HCT116 (cell line): ENCODE results near the gene LRFN2. TPM values are rescaled to one million over a fixed set of nuclear protein-coding genes. Genes with fewer than 3 reads are reported as not detected.

Experiments used
- ATAC-seq: fragments of 200-7000 bp; cut with Tn5 transposase; 2 replicates; pipeline ENCODE4 v1.9.1; 2020; ENCODE audit warnings: mild to moderate bottlenecking, moderate library complexity
- BruUV-seq: library from RNA; stranded (reverse); fragments of 400-500 nt; replicated peaks from 2 replicates; lab custom pipeline; 2021; lab: Mats Ljungman, UMichigan
- CTCF ChIA-PET: fragments of 300-600 bp; sonication (Branson Sonifier 250); formaldehyde crosslinking; loops from one replicate; lab custom pipeline; 2021; ENCODE audit warnings: antibody characterized with exemption; lab: Charles Lee
- POLR2A ChIA-PET: fragments of 300-600, 350-600 bp; sonication (Branson Sonifier 250); formaldehyde crosslinking; loops from one replicate; lab custom pipeline; 2021; ENCODE audit warnings: antibody characterized with exemption; lab: Charles Lee
- RAD21 ChIA-PET, 2 experiments: fragments of 300-600 bp; sonication (Branson Sonifier 250); formaldehyde crosslinking; loops; one replicate each; lab custom pipeline; 2023; ENCODE audit warnings: low total read pairs in 2 of 2; ENCODE audit not compliant: uncharacterized antibody in 2 of 2, unreplicated experiment in 2 of 2, low non-redundant PET in 1 of 2; lab: Charles Lee
- DNase-seq: peaks from one replicate; pipeline ENCODE4 v3.0.0-alpha.2; 2010; ENCODE audit warnings: low read depth, low spot score
- H2AFZ ChIP-seq: fragments of 200-600 bp; shearing (Covaris generic), sonication (generic); 2 replicates; pipeline ENCODE4 v1.6.1; 2017; ENCODE audit warnings: low read depth, mixed run types, mixed read lengths, antibody characterized with exemption, low read length; ENCODE audit not compliant: poor library complexity, severe bottlenecking
- H3K27ac ChIP-seq: 2 replicates; pipeline ENCODE4 v1.5.1; 2012; ENCODE audit warnings: low read depth, low read length
- H3K27me3 ChIP-seq: fragments of 200-600 bp; sonication (generic); 2 replicates; pipeline ENCODE4 v1.6.1; 2016; ENCODE audit warnings: mixed run types, low read length, mixed read lengths; ENCODE audit not compliant: insufficient read depth
- H3K36me3 ChIP-seq, 2 experiments: fragments of 200-500 bp in 1 of 2; fragments of 200-600 bp in 1 of 2; sonication (Bioruptor generic) in 1 of 2; sonication (generic) in 1 of 2; 2 replicates each; pipeline versions ENCODE4 v1.5.1 to v1.6.1; 2014 to 2016; ENCODE audit warnings: low read length in 2 of 2, inconsistent platforms in 1 of 2, mixed read lengths in 1 of 2, mixed run types in 1 of 2; ENCODE audit not compliant: insufficient read depth in 2 of 2, control insufficient read depth in 1 of 2
- H3K4me1 ChIP-seq, 2 experiments: fragments of 200-600 bp in 1 of 2; sonication (generic) in 1 of 2; 2 replicates each; pipeline versions ENCODE4 v1.5.1 to v1.6.1; 2012 to 2017; ENCODE audit warnings: low read length in 2 of 2, inconsistent platforms in 1 of 2, mild to moderate bottlenecking in 1 of 2, mixed read lengths in 1 of 2, mixed run types in 1 of 2, moderate library complexity in 1 of 2; ENCODE audit not compliant: insufficient read depth in 2 of 2, control insufficient read depth in 1 of 2
- H3K4me2 ChIP-seq: fragments of 200-600 bp; sonication (generic); 2 replicates; pipeline ENCODE4 v1.6.1; 2017; ENCODE audit warnings: mixed run types, low read length, mixed read lengths
- H3K4me3 ChIP-seq, 2 experiments: fragments of 200-600 bp in 1 of 2; sonication (generic) in 1 of 2; replicated peaks in 1 of 2; 2 replicates each; pipeline ENCODE4 v1.5.1; 2011 to 2016; ENCODE audit warnings: low read length in 2 of 2, control low read depth in 1 of 2, low read depth in 1 of 2, mild to moderate bottlenecking in 1 of 2, mixed read lengths in 1 of 2, mixed run types in 1 of 2
- H3K79me2 ChIP-seq: fragments of 200-600 bp; sonication (generic); 2 replicates; pipeline ENCODE4 v1.6.1; 2017; ENCODE audit warnings: mild to moderate bottlenecking, mixed run types, low read length, moderate library complexity, mixed read lengths; ENCODE audit not compliant: insufficient read depth
- H3K9ac ChIP-seq: fragments of 200-600 bp; sonication (generic); 2 replicates; pipeline ENCODE4 v1.6.1; 2016; ENCODE audit warnings: low read length, mixed read lengths
- H3K9me2 ChIP-seq: fragments of 200-600 bp; sonication (generic), shearing (Covaris generic); 2 replicates; pipeline ENCODE4 v1.6.1; 2017; ENCODE audit warnings: mixed run types, mild to moderate bottlenecking, moderate library complexity; ENCODE audit not compliant: insufficient read depth
- H3K9me3 ChIP-seq, 2 experiments: fragments of 200-500 bp in 1 of 2; fragments of 200-600 bp in 1 of 2; sonication (Bioruptor generic) in 1 of 2; sonication (generic) in 1 of 2; 2 replicates each; pipeline ENCODE4 v1.6.1; 2014 to 2017; ENCODE audit warnings: low read length in 2 of 2, mixed read lengths in 2 of 2, inconsistent platforms in 1 of 2, low read depth in 1 of 2, mild to moderate bottlenecking in 1 of 2, mixed run types in 1 of 2, moderate library complexity in 1 of 2; ENCODE audit not compliant: control insufficient read depth in 1 of 2, insufficient read depth in 1 of 2
- H4K20me1 ChIP-seq: fragments of 200-600 bp; sonication (generic), shearing (Covaris generic); 2 replicates; pipeline ENCODE4 v1.6.1; 2017; ENCODE audit warnings: mixed run types, mild to moderate bottlenecking, moderate library complexity; ENCODE audit not compliant: insufficient read depth
- ATF3 ChIP-seq: IDR thresholded peaks from 2 replicates; pipeline ENCODE4 v1.6.1; 2012
- CBX3 ChIP-seq: IDR thresholded peaks from 2 replicates; pipeline ENCODE4 v1.6.1; 2012; ENCODE audit warnings: low read depth
- CEBPB ChIP-seq: IDR thresholded peaks from 2 replicates; pipeline ENCODE4 v1.6.1; 2012; ENCODE audit warnings: low read depth
- CTCF ChIP-seq, 3 experiments: fragments of 200-600 bp in 1 of 3; sonication (generic) in 1 of 3; IDR thresholded peaks in 2 of 3; conservative IDR thresholded peaks in 1 of 3; 2 replicates each; pipeline ENCODE4 v1.5.1; 2012 to 2017; ENCODE audit warnings: low read depth in 2 of 3, low read length in 2 of 3, antibody characterized with exemption in 1 of 3, borderline replicate concordance in 1 of 3, control low read depth in 1 of 3, mild to moderate bottlenecking in 1 of 3, mixed read lengths in 1 of 3, mixed run types in 1 of 3, moderate library complexity in 1 of 3; ENCODE audit not compliant: insufficient read depth in 1 of 3
- EGR1 ChIP-seq: IDR thresholded peaks from 2 replicates; pipeline ENCODE4 v1.6.1; 2012; ENCODE audit warnings: low read depth
- ELF1 ChIP-seq: IDR thresholded peaks from 2 replicates; pipeline ENCODE4 v1.6.1; 2012; ENCODE audit warnings: low read depth, borderline replicate concordance
- EZH2phosphoT487 ChIP-seq: fragments of 200-600 bp; IDR thresholded peaks from 2 replicates; pipeline ENCODE4 v1.6.1; 2018; ENCODE audit warnings: antibody characterized with exemption, borderline replicate concordance
- RAD21 ChIP-seq: IDR thresholded peaks from 2 replicates; pipeline ENCODE4 v1.6.1; 2012; ENCODE audit warnings: low read depth, mild to moderate bottlenecking
- REST ChIP-seq: IDR thresholded peaks from 2 replicates; pipeline ENCODE4 v1.6.1; 2012; ENCODE audit warnings: low read depth
- SIN3A ChIP-seq: IDR thresholded peaks from 2 replicates; pipeline ENCODE4 v1.6.1; 2012; ENCODE audit warnings: low read depth
- SRF ChIP-seq: IDR thresholded peaks from 2 replicates; pipeline ENCODE4 v1.6.1; 2012; ENCODE audit warnings: low read depth
- ZBTB33 ChIP-seq: IDR thresholded peaks from 2 replicates; pipeline ENCODE4 v1.6.1; 2011; ENCODE audit warnings: mild to moderate bottlenecking, low read length, moderate library complexity; ENCODE audit not compliant: insufficient replicate concordance; ENCODE audit errors: extremely low read depth
- intact Hi-C: fragments of 100-400 bp; cut with micrococcal nuclease; formaldehyde crosslinking; loops from 2 replicates; pipeline ENCODE4 v1.10.0; 2022
- total RNA-seq: library from RNA; stranded (reverse); gene quantifications from one replicate; pipeline ENCODE4 v1.2.1, GENCODE V29; 2021; ENCODE audit not compliant: unreplicated experiment

LRFN2 gene
- total RNA-seq, 1 experiment from 2014 or later, result not detected

GRCh38 chr6:40485300-40485699, 101.9 kb downstream of the LRFN2 start:
- Histone ChIP-seq H3K36me3 (no peaks in the 10 kb centered on the region), H3K4me3 (no peak overlapping the region), H3K27me3 (peaks cover 61% of the 10 kb centered on the region), H3K79me2 (no peaks in the 10 kb centered on the region), H3K9me3 (no peaks in the 10 kb centered on the region), H3K27ac (no peak overlapping the region), H2AFZ (no peak overlapping the region), H3K4me1 (no peaks in the 10 kb centered on the region), H3K9ac (no peak overlapping the region), H3K9me2 (no peaks in the 10 kb centered on the region), H3K4me2 (no peak overlapping the region), H4K20me1 (no peaks in the 10 kb centered on the region)
- no peak for TF ChIP-seq CTCF (IDR thresholded peaks at IDR 0.05 in 2 of 3, conservative IDR thresholded peaks at IDR 0.05 in 1 of 3; ENCODE audit: borderline replicate concordance in 1 of 3, insufficient read depth in 1 of 3, low read depth in 2 of 3, low read length in 2 of 3)
- no peak for TF ChIP-seq SRF
- no peak for TF ChIP-seq EGR1
- TF ChIP-seq SIN3A, result no peak
- TF ChIP-seq ATF3, result no peak
- no TSS peak for BruUV-seq
- ChIA-PET CTCF (no interaction called here), RAD21 (interaction anchor here in 1 of 2 experiments (0.5 kb wide), 1 partner anchor 51 kb away, joined by 3 read pairs; no protein-coding TSS in a partner anchor), POLR2A (no interaction called here)
- no peak for DNase-seq
- ATAC-seq, result no peak
- intact Hi-C loops, result no loop called here

- no peak overlapping the region for H3K27ac ChIP-seq
- RAD21 ChIA-PET, result no interaction called here
- no peaks in the 10 kb centered on the region for H3K9me2 ChIP-seq
- H4K20me1 ChIP-seq, result no peaks in the 10 kb centered on the region
- H3K9ac ChIP-seq, result no peak overlapping the region
- H3K4me3 ChIP-seq, result no peak overlapping the region
- DNase-seq (no peak), ATAC-seq (no peak)
- CTCF ChIA-PET, result no interaction called here
- no peaks in the 10 kb centered on the region for H3K79me2 ChIP-seq
- H3K4me1 ChIP-seq, result no peaks in the 10 kb centered on the region
- POLR2A ChIA-PET, result no interaction called here
- BruUV-seq, result no TSS peak
- H3K36me3 ChIP-seq, result no peaks in the 10 kb centered on the region
- H2AFZ ChIP-seq, result no peak overlapping the region
- H3K9me3 ChIP-seq, result no peaks in the 10 kb centered on the region
- no peak overlapping the region for H3K4me2 ChIP-seq
- peaks cover 56% of the 10 kb centered on the region for H3K27me3 ChIP-seq
- intact Hi-C loops, result no loop called here
- TF ChIP-seq ZBTB33, result no peak
- no peak for TF ChIP-seq CEBPB
- TF ChIP-seq EZH2phosphoT487, result no peak
- TF ChIP-seq CBX3, result no peak
- no peak for TF ChIP-seq SIN3A
- no peak for TF ChIP-seq SRF
- TF ChIP-seq ATF3, result no peak
- TF ChIP-seq REST, result no peak
- no peak for TF ChIP-seq RAD21
- no peak for TF ChIP-seq ELF1
These were observed 103.1 kb downstream of the LRFN2 start for GRCh38 chr6:40484066-40484465.
